Neural crest cell (in vitro differentiated cells): ENCODE measurements around the gene FBXW8. TPM values are rescaled to one million over a fixed set of nuclear protein-coding genes. Genes with fewer than 3 reads are reported as not detected.

Experiments used
- DNase-seq: peaks from one replicate; pipeline ENCODE4 v3.0.0; 2021; ENCODE audit warnings: low read depth, mixed read lengths, low spot score
- H3K27ac Mint-ChIP-seq: one replicate; pipeline ENCODE4 v1.8.0; 2021; ENCODE audit warnings: mild to moderate bottlenecking, mixed read lengths; ENCODE audit not compliant: unreplicated experiment
- H3K27me3 Mint-ChIP-seq: 2 replicates; pipeline ENCODE4 v1.8.0; 2021; ENCODE audit warnings: low read depth, mild to moderate bottlenecking, mixed read lengths
- H3K36me3 Mint-ChIP-seq: 2 replicates; pipeline ENCODE4 v1.8.0; 2021; ENCODE audit warnings: low read depth, mild to moderate bottlenecking, mixed read lengths
- H3K4me1 Mint-ChIP-seq: 2 replicates; pipeline ENCODE4 v1.8.0; 2021; ENCODE audit warnings: mixed read lengths
- H3K4me3 Mint-ChIP-seq: one replicate; pipeline ENCODE4 v1.8.0; 2021; ENCODE audit warnings: mild to moderate bottlenecking, mixed read lengths
- H3K9me3 Mint-ChIP-seq: 2 replicates; pipeline ENCODE4 v1.8.0; 2021; ENCODE audit warnings: mixed read lengths
- CTCF ChIP-seq: fragments of 200-600 bp; sonication (generic); conservative IDR thresholded peaks from 2 replicates; pipeline ENCODE4 v1.5.0; 2021; ENCODE audit warnings: antibody characterized with exemption, mild to moderate bottlenecking
- total RNA-seq: library from RNA; stranded (reverse); gene quantifications from 2 replicates; pipeline ENCODE4 v1.2.1, GENCODE V29; 2021

FBXW8 gene
- total RNA-seq, 1 donor from 2014 or later = 34.8 TPM

DNA sequence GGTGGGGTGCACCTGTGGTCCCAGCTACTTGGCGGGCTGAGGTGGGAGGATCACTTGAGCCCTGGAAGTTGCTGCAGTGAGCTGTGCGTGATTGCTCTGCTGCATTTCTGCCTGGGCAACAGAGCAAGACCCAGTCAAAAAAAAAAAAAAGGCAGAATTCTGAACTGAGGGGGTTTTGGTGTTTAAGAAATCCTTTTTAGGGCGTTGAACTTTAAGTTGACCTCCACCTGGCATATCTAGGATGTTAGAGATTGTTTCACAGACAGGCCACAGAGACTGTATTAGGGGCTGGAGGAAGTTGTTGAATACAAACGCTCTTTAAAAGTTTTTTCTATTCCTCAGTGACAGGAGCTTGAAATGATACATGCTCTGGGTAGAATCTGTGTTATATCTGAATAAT lies 60.5 kb downstream of the FBXW8 start:
- peaks cover 20% of the 10 kb centered on the region for H3K4me1 Mint-ChIP-seq
- no peak overlapping the region for H3K27ac Mint-ChIP-seq
- H3K27me3 Mint-ChIP-seq = no peaks in the 10 kb centered on the region
- H3K36me3 Mint-ChIP-seq = peaks cover 16% of the 10 kb centered on the region
- no peak overlapping the region for H3K4me3 Mint-ChIP-seq
- H3K9me3 Mint-ChIP-seq = no peaks in the 10 kb centered on the region
- no peak for TF ChIP-seq CTCF
- DNase-seq = no peak

- no peak overlapping the region for H3K4me3 Mint-ChIP-seq
- H3K9me3 Mint-ChIP-seq = no peaks in the 10 kb centered on the region
- no peak for TF ChIP-seq CTCF
- H3K4me1 Mint-ChIP-seq = peaks cover 18% of the 10 kb centered on the region
- no peaks in the 10 kb centered on the region for H3K27me3 Mint-ChIP-seq
- H3K27ac Mint-ChIP-seq = no peak overlapping the region
- H3K36me3 Mint-ChIP-seq = peaks cover 17% of the 10 kb centered on the region
- DNase-seq = no peak
Measured at GRCh38 chr12:116975779-116976393, 65.1 kb downstream of the FBXW8 start.

GRCh38 chr12:116977465-116978380 lies 67.0 kb downstream of the FBXW8 start:
- H3K36me3 Mint-ChIP-seq = peaks cover 13% of the 10 kb centered on the region
- no peak for DNase-seq
- TF ChIP-seq CTCF = no peak
- H3K27me3 Mint-ChIP-seq = no peaks in the 10 kb centered on the region
- H3K4me3 Mint-ChIP-seq = no peak overlapping the region
- peaks cover 11% of the 10 kb centered on the region for H3K4me1 Mint-ChIP-seq
- H3K9me3 Mint-ChIP-seq = no peaks in the 10 kb centered on the region
- no peak overlapping the region for H3K27ac Mint-ChIP-seq

DNA sequence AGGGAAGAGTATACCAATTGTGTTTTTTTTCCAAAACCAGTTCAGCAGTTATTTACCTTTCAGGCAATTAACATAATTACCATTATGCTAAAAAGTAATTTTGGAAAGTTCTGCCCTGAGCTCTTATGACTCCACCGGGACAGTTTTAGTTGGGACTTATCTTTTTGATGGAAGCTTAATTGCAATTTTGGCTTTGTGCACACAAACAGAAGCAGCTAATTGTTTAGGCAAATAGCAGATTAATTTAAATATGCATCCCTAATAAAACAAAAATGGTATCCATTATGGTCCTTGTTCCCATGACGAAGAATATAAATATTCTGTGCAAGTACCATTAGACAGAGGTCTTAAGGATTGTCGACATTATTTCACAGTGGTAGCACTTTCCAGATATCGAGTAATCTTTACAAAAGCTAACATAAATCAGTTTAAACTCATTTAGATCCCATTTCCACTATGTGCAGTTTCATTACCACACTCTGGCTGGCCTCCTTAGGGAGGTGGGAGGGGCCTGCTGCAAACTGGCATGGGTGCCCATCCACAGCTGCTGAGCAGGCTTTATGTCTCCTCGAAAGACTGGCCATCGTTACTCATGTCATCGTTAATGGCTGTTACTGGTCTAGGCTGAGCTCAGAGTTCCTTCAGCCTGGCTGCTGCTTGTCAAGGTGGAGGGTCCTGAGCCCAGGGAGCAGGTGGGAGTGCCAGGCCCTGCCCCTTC lies 68.2 kb downstream of the FBXW8 start:
- no peak for DNase-seq
- Mint-ChIP-seq H3K4me3 (no peak overlapping the region), H3K4me1 (peaks cover 11% of the 10 kb centered on the region), H3K27ac (no peak overlapping the region), H3K9me3 (no peaks in the 10 kb centered on the region), H3K36me3 (peaks cover 5% of the 10 kb centered on the region), H3K27me3 (no peaks in the 10 kb centered on the region)
- no peak for TF ChIP-seq CTCF

GRCh38 chr12:116980083-116980482 lies 69.3 kb downstream of the FBXW8 start:
- Mint-ChIP-seq H3K27me3 (no peaks in the 10 kb centered on the region), H3K4me1 (peaks cover 11% of the 10 kb centered on the region), H3K9me3 (no peaks in the 10 kb centered on the region), H3K27ac (no peak overlapping the region), H3K36me3 (peaks cover 5% of the 10 kb centered on the region), H3K4me3 (no peak overlapping the region)
- DNase-seq = no peak
- TF ChIP-seq CTCF = no peak
